ENCODE results near the gene CDKN2C.
A peak's percentile ranks its signal among the peaks of the same experiment; 100 is the strongest.
"Not testable (repeated sequence)": the region's sequence is repeated elsewhere in the genome, so short reads cannot be mapped to it uniquely, and the experiment has no call there.

CDKN2C gene

GRCh38 chr1:50978144-50978851 is 8.3 kb downstream of the CDKN2C start:
- DNase-seq (ENCODE audit: extremely low read depth in 1 of 2, low read depth in 1 of 2): peak in 1 of 2 donors; percentile 9

- DNase-seq (ENCODE audit: extremely low read depth in 1 of 2, low read depth in 1 of 2): no peak
Measured at GRCh38 chr1:50978852-50979781, 9.1 kb downstream of the CDKN2C start.

- no peak for DNase-seq (ENCODE audit: extremely low read depth in 1 of 2, low read depth in 1 of 2)
Measured at GRCh38 chr1:50979937-50980336, 9.9 kb downstream of the CDKN2C start.

GRCh38 chr1:50980505-50980904 is 10.5 kb downstream of the CDKN2C start:
- DNase-seq (ENCODE audit: extremely low read depth in 1 of 2, low read depth in 1 of 2): no peak

GRCh38 chr1:50981741-50982140 is 11.7 kb downstream of the CDKN2C start:
- DNase-seq (ENCODE audit: extremely low read depth in 1 of 2, low read depth in 1 of 2): no peak

GRCh38 chr1:50982611-50983010 is 12.6 kb downstream of the CDKN2C start:
- no peak for DNase-seq (ENCODE audit: extremely low read depth in 1 of 2, low read depth in 1 of 2)

GRCh38 chr1:50983219-50983802 is 13.3 kb downstream of the CDKN2C start:
- no peak for DNase-seq (ENCODE audit: extremely low read depth in 1 of 2, low read depth in 1 of 2)

GRCh38 chr1:50985094-50985493 is 15.0 kb downstream of the CDKN2C start:
- DNase-seq (ENCODE audit: extremely low read depth in 1 of 2, low read depth in 1 of 2): no peak

- DNase-seq (ENCODE audit: extremely low read depth in 1 of 2, low read depth in 1 of 2): no peak
Measured at GRCh38 chr1:50986653-50987052, 16.6 kb downstream of the CDKN2C start.

- DNase-seq (ENCODE audit: extremely low read depth in 1 of 2, low read depth in 1 of 2): no peak
Measured at GRCh38 chr1:50989694-50990093, 19.6 kb downstream of the CDKN2C start.

GRCh38 chr1:50992532-50993318 is 22.7 kb downstream of the CDKN2C start:
- DNase-seq (ENCODE audit: extremely low read depth in 1 of 2, low read depth in 1 of 2): no peak

- no peak for DNase-seq (ENCODE audit: extremely low read depth in 1 of 2, low read depth in 1 of 2)
Measured at GRCh38 chr1:50993645-50994044, 23.6 kb downstream of the CDKN2C start.

- no peak for DNase-seq (ENCODE audit: extremely low read depth in 1 of 2, low read depth in 1 of 2)
Measured at GRCh38 chr1:50994997-50995396, 25.0 kb downstream of the CDKN2C start.

GRCh38 chr1:50995651-50996050 is 25.6 kb downstream of the CDKN2C start:
- DNase-seq (ENCODE audit: extremely low read depth in 1 of 2, low read depth in 1 of 2): no peak

GRCh38 chr1:50996083-50996482 is 26.0 kb downstream of the CDKN2C start:
- no peak for DNase-seq (ENCODE audit: extremely low read depth in 1 of 2, low read depth in 1 of 2)

- not testable (repeated sequence) for DNase-seq (ENCODE audit: extremely low read depth in 1 of 2, low read depth in 1 of 2)
Measured at GRCh38 chr1:50999375-50999774, 29.3 kb downstream of the CDKN2C start.

GRCh38 chr1:51000160-51000559 is 30.1 kb downstream of the CDKN2C start:
- no peak for DNase-seq (ENCODE audit: extremely low read depth in 1 of 2, low read depth in 1 of 2)

- DNase-seq (ENCODE audit: extremely low read depth in 1 of 2, low read depth in 1 of 2): no peak
Measured at GRCh38 chr1:51000651-51001050, 30.6 kb downstream of the CDKN2C start.

- no peak for DNase-seq (ENCODE audit: extremely low read depth in 1 of 2, low read depth in 1 of 2)
Measured at GRCh38 chr1:51002516-51002915, 32.5 kb downstream of the CDKN2C start.

GRCh38 chr1:51005549-51005948 is 35.5 kb downstream of the CDKN2C start:
- DNase-seq (ENCODE audit: extremely low read depth in 1 of 2, low read depth in 1 of 2): not testable (repeated sequence)

GRCh38 chr1:51009381-51009780 is 39.3 kb downstream of the CDKN2C start:
- DNase-seq (ENCODE audit: extremely low read depth in 1 of 2, low read depth in 1 of 2): no peak
